PC-9 (cell line): ENCODE data around the gene FCGR3B.
"Not testable (repeated sequence)": the region's sequence is repeated elsewhere in the genome, so short reads cannot be mapped to it uniquely, and the experiment has no call there.

Source experiments
- EZH2 ChIP-seq: fragments of 200-600 bp; sonication (generic); IDR thresholded peaks from 2 replicates; pipeline ENCODE4 v1.8.0; 2017; ENCODE audit warnings: antibody characterized with exemption, low read depth
- TF ChIP-seq, protein P1 (sequence below): fragments of 200-600 bp; sonication (generic); conservative IDR thresholded peaks from 2 replicates; pipeline ENCODE4 v1.6.1; 2017; ENCODE audit warnings: mixed run types, antibody characterized with exemption, mild to moderate bottlenecking, moderate library complexity

DNA sequence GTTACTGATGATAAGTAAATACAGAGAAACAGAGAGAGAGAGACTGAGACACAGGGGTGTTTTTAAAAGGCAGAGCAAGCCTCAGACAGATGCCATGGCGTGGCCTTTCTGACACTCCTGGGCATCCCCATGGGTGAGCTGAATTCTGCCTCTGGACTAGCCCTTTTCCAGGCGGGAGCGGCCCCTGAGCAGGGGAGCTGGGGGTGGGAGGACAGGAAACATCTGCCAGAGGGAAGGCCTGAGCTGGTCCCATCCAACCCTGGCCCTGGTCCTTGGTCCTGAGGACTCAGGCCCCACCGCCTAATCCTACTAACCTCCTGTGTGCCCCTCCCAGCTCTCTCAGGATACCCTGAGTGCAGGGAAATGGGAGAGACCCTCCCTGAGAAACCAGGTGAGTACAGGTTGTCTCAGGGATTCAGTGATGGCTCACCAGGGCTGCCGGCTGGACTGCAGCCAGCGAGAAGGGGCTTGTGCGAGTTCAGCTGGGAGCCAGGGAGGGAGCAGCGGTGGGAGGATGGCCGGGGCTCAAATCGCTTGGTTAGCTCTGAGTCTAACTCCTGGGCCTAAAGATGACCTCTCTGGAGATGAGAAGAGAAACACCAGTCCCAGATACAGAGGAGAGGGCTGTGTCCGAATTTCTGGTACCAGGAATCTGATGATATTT lies 37.8 kb downstream of the FCGR3B start:
- TF ChIP-seq, protein P1, sequence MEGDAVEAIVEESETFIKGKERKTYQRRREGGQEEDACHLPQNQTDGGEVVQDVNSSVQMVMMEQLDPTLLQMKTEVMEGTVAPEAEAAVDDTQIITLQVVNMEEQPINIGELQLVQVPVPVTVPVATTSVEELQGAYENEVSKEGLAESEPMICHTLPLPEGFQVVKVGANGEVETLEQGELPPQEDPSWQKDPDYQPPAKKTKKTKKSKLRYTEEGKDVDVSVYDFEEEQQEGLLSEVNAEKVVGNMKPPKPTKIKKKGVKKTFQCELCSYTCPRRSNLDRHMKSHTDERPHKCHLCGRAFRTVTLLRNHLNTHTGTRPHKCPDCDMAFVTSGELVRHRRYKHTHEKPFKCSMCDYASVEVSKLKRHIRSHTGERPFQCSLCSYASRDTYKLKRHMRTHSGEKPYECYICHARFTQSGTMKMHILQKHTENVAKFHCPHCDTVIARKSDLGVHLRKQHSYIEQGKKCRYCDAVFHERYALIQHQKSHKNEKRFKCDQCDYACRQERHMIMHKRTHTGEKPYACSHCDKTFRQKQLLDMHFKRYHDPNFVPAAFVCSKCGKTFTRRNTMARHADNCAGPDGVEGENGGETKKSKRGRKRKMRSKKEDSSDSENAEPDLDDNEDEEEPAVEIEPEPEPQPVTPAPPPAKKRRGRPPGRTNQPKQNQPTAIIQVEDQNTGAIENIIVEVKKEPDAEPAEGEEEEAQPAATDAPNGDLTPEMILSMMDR, result not testable (repeated sequence)
- not testable (repeated sequence) for TF ChIP-seq EZH2
